HFF-Myc (cell line): ENCODE results near the gene ZSWIM4.

Experiments
- DNase-seq: peaks from one replicate; pipeline ENCODE4 v3.0.0-alpha.2; 2011; ENCODE audit warnings: low read depth; ENCODE audit errors: extremely low read depth
- H3K4me3 ChIP-seq: replicated peaks from 2 replicates; pipeline ENCODE4 v1.5.1; 2011; ENCODE audit warnings: low read depth, mild to moderate bottlenecking, control low read depth, low read length
- TF ChIP-seq, protein P1 (sequence below): IDR thresholded peaks from 2 replicates; pipeline ENCODE4 v1.5.1; 2012; ENCODE audit warnings: mild to moderate bottlenecking, low read depth, low read length, control low read depth; ENCODE audit errors: missing control alignments

Gene ZSWIM4

DNA sequence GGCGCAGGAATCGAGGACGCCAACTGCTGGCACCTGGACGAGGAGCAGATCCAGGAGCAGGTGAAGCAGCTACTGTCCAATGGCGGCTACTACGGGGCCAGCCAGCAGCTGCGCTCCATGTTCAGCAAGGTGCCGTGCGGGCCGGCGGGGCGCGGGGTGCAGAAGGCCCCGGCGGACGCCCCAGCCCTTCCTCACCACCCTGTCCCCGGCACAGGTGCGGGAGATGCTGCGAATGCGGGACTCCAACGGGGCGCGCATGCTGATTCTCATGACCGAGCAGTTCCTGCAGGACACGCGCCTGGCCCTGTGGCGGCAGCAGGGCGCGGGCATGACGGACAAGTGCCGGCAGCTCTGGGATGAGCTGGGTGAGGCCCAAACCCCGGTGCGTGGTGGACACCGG lies 13.6 kb downstream of the ZSWIM4 start:
- no peak for DNase-seq
- H3K4me3 ChIP-seq = no peak overlapping the region
- TF ChIP-seq, protein P1, sequence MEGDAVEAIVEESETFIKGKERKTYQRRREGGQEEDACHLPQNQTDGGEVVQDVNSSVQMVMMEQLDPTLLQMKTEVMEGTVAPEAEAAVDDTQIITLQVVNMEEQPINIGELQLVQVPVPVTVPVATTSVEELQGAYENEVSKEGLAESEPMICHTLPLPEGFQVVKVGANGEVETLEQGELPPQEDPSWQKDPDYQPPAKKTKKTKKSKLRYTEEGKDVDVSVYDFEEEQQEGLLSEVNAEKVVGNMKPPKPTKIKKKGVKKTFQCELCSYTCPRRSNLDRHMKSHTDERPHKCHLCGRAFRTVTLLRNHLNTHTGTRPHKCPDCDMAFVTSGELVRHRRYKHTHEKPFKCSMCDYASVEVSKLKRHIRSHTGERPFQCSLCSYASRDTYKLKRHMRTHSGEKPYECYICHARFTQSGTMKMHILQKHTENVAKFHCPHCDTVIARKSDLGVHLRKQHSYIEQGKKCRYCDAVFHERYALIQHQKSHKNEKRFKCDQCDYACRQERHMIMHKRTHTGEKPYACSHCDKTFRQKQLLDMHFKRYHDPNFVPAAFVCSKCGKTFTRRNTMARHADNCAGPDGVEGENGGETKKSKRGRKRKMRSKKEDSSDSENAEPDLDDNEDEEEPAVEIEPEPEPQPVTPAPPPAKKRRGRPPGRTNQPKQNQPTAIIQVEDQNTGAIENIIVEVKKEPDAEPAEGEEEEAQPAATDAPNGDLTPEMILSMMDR = no peak

DNA sequence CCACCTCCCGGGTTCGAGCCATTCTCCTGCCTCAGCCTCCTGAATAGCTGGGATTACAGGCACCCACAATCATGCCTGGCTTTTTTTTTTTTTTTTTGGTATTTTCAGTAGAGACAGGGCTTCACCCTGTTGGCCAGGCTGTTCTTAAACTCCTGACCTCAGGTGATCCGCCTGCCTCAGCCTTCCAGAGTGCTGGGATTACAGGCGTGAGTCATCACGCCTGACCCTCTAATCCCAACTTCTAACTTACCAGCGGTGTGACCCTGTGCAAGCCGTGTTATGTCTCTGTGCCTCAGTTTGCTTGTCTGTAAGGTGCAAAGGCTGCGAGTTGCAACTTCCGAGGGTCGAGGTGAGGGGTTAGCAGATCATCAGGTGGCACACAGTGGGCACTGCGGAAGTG lies 17.3 kb downstream of the ZSWIM4 start:
- TF ChIP-seq, protein P1 = no peak
- no peak overlapping the region for H3K4me3 ChIP-seq
- no peak for DNase-seq

DNA sequence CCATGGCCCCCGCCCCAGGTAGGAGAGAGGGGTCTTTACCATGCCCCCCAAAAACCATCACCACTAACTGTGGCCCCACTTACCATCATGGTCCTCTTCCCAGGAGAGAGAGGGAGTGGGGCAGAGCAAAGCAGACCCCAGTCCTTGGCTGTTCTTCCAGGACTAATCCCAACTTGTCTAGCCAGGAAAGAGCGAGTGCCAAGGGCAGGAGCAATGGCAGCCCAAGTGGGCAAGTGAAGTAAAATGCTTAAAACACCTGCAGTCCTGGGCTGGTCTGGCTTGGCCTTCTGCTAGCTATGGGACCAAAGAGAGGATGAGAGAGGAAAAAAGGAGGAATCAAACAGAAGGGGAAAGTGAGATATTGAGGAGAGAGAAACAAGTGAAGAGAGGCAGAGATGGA lies 17.9 kb downstream of the ZSWIM4 start:
- TF ChIP-seq, protein P1 = no peak
- no peak overlapping the region for H3K4me3 ChIP-seq

DNA sequence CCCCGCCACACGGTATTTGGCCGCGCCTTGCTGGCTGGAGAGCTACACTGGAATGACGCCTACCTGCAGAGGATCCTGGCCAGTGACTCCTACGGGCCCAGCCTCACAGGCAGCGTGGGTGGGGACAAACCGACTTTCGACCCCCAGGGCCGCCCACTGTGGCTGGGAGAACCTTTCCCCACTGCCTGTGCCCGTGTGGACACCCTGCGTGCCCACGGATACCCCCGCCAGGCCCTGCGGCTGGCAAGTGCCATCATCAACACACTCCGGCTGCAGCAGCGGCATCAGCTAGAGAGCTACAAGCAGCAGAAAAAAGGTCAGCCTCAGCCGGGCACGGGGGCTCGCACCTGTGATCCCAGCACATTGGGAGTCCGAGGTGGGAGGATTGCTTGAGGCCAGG lies 19.3 kb downstream of the ZSWIM4 start:
- H3K4me3 ChIP-seq = no peak overlapping the region
- TF ChIP-seq, protein P1 = no peak
- no peak for DNase-seq

More for the DNA sequence above, 17.9 kb downstream of the ZSWIM4 start:
- no peak for DNase-seq

DNA sequence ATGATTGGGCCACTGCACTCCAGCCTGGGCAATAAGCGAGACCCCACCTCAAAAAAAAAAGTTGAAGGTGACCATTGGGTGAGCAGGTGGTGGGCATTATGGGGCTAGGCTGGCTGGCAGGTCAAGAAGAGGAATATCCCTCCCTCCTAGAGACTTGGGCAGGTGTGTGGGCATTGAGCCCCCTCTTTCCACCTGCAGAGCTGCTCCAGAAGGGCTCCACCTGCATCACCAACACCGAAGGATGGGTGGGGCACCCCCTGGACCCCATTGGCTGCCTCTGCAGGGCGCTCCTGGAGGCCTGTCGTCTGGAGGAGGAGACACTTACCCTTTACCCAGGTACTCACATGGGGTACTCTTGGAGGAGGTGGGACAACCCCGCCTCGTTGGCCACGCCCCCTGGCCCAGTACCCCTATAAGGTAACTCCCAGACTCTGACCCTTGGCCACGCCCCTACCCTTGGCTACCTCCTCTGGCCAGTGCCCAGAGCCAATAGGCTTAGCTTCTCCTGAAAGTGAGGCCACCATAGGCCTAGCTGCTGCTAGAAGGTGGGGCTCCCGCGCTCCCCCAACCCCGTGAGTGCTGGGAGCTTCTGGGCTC lies 21.9 kb downstream of the ZSWIM4 start:
- no peak overlapping the region for H3K4me3 ChIP-seq
- no peak for DNase-seq
- TF ChIP-seq, protein P1 = no peak

DNA sequence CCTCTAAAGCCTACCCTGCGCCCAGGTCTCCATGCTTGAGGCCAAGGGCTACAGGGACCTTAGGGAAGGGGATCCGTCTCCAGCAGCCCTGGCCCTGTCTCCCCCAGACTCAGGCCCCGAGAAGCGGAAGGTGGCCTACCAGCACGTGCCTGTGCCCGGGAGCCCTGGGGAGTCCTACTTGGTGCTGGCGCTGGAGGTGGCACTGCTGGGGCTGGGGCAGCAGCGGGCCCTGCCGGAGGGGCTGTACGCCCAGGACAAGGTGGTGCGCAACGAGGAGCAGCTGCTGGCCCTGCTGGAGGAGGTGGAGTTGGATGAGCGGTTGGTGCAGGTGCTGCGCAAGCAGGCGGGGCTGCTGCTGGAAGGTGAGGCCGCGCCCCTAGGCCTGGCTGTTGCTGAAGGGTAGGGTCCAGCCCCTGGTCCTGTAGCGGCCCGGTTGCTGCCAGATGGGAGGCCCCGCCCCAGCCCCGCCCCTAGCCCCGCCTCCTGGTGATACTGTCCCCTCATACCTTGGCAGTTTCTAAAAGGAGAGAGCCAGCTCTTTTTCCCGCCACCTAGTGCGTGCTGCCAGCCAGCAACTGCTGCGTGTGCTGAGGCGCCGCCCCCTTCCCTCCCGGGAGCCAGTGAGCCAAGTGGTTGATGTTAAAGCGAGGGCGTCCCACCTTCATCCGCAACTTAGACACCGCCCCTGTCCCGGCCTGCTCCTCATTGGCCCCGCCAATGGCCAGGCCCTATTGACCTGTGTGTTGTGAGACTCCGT lies 22.6 kb downstream of the ZSWIM4 start:
- no peak overlapping the region for H3K4me3 ChIP-seq
- TF ChIP-seq, protein P1 = no peak
- no peak for DNase-seq
